Measurements from ENCODE around the gene TEC.

The TEC gene

GRCh38 chr4:48271626-48272025 is 2.0 kb upstream of the TEC start:
- TF ChIP-seq GATA3 (IDR thresholded peaks at IDR 0.05; ENCODE audit: low read depth, low read length) (no peak), GATA2 (IDR thresholded peaks at IDR 0.05; ENCODE audit: low read depth, low read length) (no peak)

- TF ChIP-seq GATA3 (IDR thresholded peaks at IDR 0.05; ENCODE audit: low read depth, low read length) (no peak), GATA2 (IDR thresholded peaks at IDR 0.05; ENCODE audit: low read depth, low read length) (no peak)
Observed at GRCh38 chr4:48270951-48271473, 1.4 kb upstream of the TEC start.

- TF ChIP-seq GATA3 (IDR thresholded peaks at IDR 0.05; ENCODE audit: low read depth, low read length) (no peak), GATA2 (IDR thresholded peaks at IDR 0.05; ENCODE audit: low read depth, low read length) (no peak)
Observed at GRCh38 chr4:48270523-48270897, 872 bp upstream of the TEC start.

GRCh38 chr4:48269861-48270522 is 354 bp upstream of the TEC start:
- no peak for TF ChIP-seq GATA3 (IDR thresholded peaks at IDR 0.05; ENCODE audit: low read depth, low read length)
- no peak for TF ChIP-seq GATA2 (IDR thresholded peaks at IDR 0.05; ENCODE audit: low read depth, low read length)

- TF ChIP-seq GATA2 (IDR thresholded peaks at IDR 0.05; ENCODE audit: low read depth, low read length) (no peak), GATA3 (IDR thresholded peaks at IDR 0.05; ENCODE audit: low read depth, low read length) (no peak)
Observed at GRCh38 chr4:48267574-48267973, 2.1 kb downstream of the TEC start.

GRCh38 chr4:48266781-48267180 is 2.9 kb downstream of the TEC start:
- TF ChIP-seq GATA3 (IDR thresholded peaks at IDR 0.05; ENCODE audit: low read depth, low read length) = no peak

GRCh38 chr4:48262926-48263325 is 6.7 kb downstream of the TEC start:
- TF ChIP-seq GATA3 (IDR thresholded peaks at IDR 0.05; ENCODE audit: low read depth, low read length) (no peak), GATA2 (IDR thresholded peaks at IDR 0.05; ENCODE audit: low read depth, low read length) (no peak)

GRCh38 chr4:48262484-48262883 is 7.2 kb downstream of the TEC start:
- no peak for TF ChIP-seq GATA2 (IDR thresholded peaks at IDR 0.05; ENCODE audit: low read depth, low read length)
- no peak for TF ChIP-seq GATA3 (IDR thresholded peaks at IDR 0.05; ENCODE audit: low read depth, low read length)

- no peak for TF ChIP-seq GATA3 (IDR thresholded peaks at IDR 0.05; ENCODE audit: low read depth, low read length)
- TF ChIP-seq GATA2 (IDR thresholded peaks at IDR 0.05; ENCODE audit: low read depth, low read length) = no peak
Observed at GRCh38 chr4:48261281-48261680, 8.4 kb downstream of the TEC start.

- TF ChIP-seq GATA3 (IDR thresholded peaks at IDR 0.05; ENCODE audit: low read depth, low read length) (no peak), GATA2 (IDR thresholded peaks at IDR 0.05; ENCODE audit: low read depth, low read length) (no peak)
Observed at GRCh38 chr4:48259748-48260147, 9.9 kb downstream of the TEC start.

GRCh38 chr4:48258845-48259397 is 10.7 kb downstream of the TEC start:
- no peak for TF ChIP-seq GATA2 (IDR thresholded peaks at IDR 0.05; ENCODE audit: low read depth, low read length)
- TF ChIP-seq GATA3 (IDR thresholded peaks at IDR 0.05; ENCODE audit: low read depth, low read length) = no peak

GRCh38 chr4:48255959-48256342 is 13.7 kb downstream of the TEC start:
- no peak for TF ChIP-seq GATA2 (IDR thresholded peaks at IDR 0.05; ENCODE audit: low read depth, low read length)
- TF ChIP-seq GATA3 (IDR thresholded peaks at IDR 0.05; ENCODE audit: low read depth, low read length) = no peak

GRCh38 chr4:48255072-48255958 is 14.3 kb downstream of the TEC start:
- TF ChIP-seq GATA3 (IDR thresholded peaks at IDR 0.05; ENCODE audit: low read depth, low read length) = no peak

GRCh38 chr4:48254381-48255071 is 15.1 kb downstream of the TEC start:
- TF ChIP-seq GATA3 (IDR thresholded peaks at IDR 0.05; ENCODE audit: low read depth, low read length) (no peak), GATA2 (IDR thresholded peaks at IDR 0.05; ENCODE audit: low read depth, low read length) (no peak)

All from SH-SY5Y (cell line).